Stimulated activated CD4-positive, alpha-beta T cell treated with anti-CD3 and anti-CD28 coated beads, Interleukin-15, amount 100 ng/mL, for 48 hours (primary cell): ENCODE results near the gene FBLN5.
"Not testable (repeated sequence)": the region's sequence is repeated elsewhere in the genome, so short reads cannot be mapped to it uniquely, and the experiment has no call there.

Experiments
- DNase-seq, 2 donors: peaks; one replicate each; pipeline ENCODE4 v3.0.0-alpha.2; 2020; ENCODE audit warnings: low read depth in 2 of 2

Gene FBLN5

DNA sequence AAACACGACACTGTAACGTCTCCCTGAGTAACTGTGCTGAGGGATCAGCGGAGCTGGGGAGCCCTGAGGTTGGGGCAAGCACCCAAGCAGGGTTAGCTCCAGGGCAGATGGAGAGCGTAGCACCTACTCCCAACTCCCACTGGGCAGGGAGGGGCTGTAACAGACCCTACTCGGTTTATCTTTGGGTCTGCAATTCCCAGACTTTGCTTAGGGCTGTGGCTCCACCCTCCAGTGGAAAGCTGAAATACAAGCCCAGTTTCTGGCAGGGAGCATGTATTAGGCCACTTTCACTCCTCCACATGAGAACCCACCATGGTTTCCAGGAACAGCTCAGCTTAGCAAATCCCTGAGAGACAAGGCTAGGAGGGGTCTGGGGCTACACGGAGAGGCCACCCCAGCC lies 62.8 kb downstream of the FBLN5 start:
- DNase-seq, result no peak

DNA sequence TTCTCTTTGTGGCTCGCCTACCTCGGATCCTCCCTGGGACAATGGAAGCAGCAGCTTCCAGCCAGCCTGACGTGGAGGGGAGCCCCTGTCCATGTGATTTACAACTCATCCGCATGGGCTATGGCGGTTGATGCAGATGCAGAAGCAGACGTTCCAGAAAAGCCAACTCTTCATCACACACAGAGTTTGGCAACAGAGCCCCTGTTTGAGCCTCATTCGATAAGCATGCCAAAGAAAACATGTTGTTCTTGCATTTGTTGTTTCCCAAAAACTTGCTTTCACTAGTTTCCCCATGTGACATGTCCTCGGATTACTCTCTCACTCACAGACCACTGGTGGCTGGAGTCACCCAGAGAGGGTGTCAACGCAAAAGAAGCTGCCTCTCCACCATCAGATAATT lies 63.7 kb downstream of the FBLN5 start:
- DNase-seq, result no peak

DNA sequence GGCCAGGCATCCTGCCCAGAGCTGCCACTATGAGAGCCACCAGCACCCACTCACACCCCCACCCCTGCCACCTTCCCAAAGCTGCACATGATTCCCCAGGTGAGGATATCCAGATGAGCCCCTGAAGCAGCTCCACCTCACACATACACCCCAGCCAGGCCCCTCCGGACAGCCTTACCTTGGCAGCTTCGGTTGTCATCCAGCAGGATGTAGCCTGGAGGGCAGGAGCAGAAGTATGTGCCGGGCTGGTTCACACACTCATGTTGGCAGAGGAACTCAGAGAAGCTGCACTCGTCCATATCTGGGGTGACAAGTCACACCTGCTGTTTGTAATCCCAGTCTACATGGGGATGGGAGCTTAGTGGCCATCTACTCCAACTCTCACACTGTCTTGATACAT lies 64.7 kb downstream of the FBLN5 start:
- no peak for DNase-seq

DNA sequence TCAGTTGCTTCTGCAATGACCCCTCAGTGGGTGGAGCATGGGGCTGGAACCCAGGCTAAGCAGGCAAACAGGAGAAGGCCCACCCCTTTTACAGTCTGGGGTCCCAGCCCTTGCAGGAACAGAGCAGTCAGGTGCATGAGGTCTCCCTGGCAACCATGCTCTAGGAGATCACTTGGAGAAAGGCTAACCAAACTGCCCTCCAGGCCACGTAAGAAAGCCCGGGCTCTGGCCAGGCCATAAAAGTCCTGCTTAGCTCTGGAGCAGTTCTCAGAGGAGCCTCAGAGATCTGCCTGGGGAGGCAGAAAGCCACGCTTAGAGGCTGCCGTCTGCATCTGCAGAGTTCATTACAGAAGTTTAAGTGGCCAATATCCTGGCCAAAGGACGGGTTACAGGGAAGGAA lies 65.1 kb downstream of the FBLN5 start:
- no peak for DNase-seq

DNA sequence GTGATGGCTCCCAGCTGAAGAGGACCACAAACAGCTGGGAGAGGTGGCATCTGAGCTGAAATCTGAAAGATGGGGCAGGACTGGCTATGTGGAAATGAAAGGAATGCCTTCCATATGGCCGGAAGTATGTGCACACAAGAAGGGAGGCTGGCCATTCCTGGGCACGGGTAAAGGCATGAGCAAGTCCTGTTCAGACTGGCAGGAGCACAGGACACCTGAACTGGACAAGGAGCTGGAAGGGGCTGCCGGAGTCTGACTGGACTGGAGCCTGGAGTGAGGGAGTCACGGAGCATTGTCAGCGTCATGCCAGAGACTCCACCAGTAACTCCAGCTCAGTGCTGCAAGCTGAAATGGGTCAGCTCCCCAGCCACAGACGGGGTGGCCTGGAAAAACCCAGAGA lies 68.3 kb downstream of the FBLN5 start:
- no peak for DNase-seq

DNA sequence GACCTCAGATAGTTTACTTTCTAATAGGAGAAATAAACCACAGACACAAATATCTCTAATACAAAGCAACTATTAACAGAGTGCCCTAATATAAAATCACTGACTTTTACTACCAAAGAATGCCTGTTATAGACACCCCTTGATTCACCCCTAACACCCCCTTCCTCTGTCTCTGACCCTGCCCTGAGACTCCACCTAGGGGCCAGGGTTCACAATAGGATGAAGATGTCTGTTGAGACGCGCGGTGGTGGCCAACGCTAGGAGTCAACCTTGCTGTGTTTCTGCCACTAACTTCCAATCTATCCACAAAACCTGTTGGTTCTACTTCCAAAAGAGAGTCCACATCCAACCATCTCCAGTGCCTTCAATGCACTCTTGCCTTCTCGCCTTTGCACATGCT lies 69.2 kb downstream of the FBLN5 start:
- no peak for DNase-seq

DNA sequence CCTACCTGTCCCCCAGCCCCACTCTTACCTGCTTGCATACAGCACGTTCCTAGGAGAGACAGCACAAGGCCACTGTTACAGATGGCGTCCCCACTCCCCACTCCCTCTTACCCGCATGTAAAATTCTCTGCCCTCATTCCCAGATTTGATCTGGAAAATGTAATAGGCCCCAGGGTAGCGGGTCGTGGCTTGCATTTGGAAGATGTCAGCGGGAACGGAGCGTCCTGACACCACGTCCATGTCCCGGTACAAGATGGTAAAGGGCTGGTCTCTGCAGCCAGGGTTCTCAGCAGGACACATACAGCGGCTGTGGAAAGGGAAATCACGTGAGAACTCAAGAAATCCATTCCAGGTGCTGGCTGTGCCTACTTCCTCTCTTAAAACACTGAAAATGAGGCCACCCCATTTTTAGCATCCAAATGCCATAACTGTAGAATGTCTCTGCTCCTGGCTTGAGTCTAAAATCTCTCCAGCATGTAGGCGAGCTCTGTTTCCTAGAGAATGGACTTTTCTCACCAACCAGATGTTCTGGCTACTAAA lies 70.0 kb downstream of the FBLN5 start:
- DNase-seq, result no peak

DNA sequence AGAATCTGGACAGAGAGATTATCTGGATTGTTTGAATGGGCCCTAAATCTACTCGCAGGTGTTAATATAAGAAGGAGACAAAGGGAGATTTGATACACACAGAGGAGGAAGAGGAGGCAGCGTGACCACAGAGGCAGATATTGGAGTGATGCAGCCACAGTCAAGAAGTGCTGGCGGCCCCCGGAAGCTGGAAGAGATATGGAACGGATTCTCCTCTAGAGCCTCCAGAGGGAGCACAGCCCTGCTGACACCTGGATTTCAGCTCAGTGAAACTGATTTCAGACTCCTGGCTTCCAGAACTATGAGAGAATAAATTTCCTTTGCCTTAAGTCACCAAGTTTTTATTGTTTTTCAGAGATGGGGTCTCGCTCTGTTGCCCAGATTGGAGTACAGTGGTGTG lies 71.0 kb downstream of the FBLN5 start:
- DNase-seq, result no peak

DNA sequence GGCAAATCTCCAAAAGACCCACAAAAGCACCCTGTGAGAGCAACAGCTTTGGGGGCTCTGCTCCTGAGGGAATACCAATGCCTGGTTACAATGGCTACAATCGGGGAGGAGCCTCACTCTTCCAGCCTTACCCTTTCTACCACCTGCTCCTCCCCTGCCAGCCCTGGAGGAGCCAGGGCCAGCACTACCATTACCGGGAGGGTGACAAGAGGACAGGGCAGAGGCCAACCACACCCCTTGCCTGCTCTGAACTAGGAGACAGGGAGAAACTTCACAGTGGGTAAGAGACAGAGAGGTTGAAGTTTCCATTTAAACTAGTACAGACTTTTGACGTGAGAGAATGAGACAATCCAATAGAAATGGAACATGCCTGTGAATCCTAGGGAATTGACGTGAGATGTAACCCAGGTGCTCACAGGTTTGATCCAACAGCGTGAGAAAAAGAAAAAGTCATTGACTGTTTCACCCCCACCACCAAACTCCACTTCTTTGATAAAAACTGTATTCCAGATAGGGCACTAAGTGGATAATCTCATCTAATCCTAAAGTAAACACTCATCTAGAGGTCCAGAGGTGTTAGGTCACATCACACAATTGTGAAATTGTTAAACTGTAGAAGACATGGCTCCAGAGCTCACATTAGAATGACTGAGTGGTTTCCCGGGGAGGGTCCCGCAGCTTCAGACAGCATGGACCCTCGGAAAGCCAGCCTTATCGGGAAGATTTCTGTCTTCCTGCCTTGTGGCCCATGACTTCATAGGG lies 71.8 kb downstream of the FBLN5 start:
- no peak for DNase-seq

DNA sequence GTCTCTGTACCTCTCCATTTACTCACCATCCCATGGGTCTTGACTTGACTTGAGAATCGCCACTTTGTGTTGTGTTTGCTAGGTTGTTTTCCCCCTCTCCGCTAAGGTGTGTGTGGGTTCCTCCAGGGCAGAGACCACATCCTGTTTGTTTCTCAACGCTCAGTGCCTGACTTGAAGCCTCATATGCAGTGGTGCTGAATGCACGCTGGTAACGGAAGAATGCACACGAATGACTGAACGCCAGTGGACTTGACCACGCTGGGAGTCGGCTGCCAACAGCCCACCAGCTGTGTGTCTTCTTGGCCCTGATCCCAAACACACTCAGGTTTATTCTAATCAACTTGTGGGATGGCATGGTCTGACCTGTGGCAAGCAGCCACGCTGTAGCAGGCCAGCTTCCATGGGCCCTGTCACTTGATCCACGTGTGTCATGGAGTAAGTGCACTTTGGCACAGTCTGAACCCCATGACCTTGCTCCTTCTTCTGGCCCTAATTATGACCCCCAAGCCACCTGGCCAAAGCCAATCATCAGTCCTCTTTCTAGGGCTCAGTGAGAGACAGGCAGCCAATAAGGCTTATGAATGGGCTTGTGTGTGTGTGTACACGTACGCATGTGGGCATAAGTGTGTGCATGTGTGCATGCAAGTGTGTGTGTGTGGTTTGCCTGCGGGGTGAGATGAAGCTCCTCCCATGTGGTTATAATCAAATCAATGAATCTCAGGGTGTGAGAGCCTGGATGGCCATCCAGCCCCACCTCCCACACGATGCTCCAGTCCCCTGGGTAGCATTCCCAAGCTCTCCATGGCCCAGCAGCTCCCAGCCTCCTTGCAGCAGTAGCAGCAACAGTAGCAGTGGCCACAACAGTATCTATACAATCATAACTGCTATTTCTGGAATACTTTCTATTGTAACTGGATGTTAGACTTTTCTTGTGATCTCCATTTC lies 73.8 kb downstream of the FBLN5 start:
- peak in 1 of 2 donors; percentile 51 for DNase-seq

DNA sequence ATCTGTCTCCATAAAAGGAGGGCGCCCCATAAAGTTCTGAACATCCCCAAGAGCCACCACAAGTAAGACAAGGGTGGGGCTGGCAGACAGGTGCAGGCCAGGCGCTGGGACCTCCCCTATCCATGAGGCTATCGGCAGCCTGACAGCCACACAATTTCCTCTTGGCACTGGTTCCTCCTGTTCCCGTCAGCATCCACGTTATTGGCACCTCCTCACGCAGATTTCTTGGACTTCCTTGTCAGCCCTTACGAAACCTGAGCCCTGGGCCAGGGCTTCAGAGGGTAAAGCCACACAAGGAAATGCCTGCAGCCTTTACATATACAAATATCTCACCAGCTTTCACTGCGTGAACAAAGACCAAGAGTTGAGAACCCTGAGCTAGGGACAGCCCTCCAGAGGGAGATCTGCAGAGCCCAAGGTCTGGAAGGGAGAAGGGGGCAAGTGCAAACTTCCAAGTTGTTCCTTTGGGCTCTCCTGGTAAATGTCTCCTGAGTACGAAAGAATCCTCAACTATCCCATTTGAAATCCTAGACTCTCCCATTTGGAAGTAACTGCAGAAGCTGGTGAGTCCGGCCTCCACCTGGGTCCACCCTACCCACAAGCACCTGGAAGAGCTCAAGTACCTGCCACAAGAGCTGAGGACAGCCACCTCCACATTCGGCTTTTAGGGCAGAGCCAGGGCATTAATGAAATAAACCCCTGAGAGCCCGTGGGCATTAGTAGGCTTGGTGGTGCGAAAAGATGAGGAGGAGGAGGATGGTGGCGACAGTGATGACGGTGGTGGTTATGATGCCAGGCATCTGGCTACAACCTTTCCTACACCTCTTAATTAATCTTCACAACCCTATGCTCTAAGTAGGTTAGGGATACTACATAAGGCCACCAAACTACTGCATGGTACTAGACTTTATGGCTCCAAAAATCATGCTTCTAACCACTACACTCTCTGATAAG lies 74.7 kb downstream of the FBLN5 start:
- no peak for DNase-seq

DNA sequence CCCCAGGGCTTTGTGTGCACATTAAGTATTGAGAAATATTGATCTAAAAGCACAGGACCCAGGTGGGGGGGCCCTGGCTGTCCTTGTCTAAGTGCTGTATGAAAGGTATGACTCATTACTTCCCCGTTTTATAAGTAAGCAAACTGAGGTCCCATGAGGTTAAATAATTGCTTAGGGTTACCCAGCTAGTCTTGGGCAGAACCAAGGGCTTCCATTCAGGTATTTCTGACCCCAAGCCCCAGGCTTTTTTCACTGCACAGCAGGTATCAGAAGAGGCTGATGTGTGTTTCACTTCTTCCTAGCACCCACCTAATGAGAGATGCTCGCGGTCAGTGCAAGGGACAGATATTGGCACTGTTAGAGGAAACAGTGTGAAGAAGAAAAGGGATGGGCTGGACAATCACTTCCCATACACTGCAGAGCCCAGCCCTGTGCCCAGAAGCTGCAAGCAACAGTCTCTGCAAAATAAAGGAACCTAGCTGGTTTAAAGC lies 75.4 kb downstream of the FBLN5 start:
- DNase-seq, result no peak

DNA sequence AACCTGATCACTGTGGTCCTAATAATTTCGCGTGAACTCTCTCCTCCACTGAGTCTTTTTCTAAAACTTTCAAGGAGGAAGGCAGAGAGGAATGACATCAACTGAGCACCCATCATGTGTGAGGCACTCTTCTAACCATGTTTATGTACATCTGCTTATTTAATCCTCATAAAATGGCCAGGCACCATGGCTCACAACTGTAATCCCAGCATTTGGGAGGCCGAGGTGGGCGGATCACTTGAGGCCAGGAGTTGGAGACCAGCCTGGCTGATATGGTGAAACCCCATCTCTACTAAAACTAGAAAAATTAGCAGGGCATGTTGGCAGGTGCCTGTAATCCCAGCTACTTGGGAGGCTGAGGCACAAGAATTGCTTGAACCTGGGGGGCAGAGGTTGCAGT lies 76.1 kb downstream of the FBLN5 start:
- DNase-seq, result not testable (repeated sequence)

DNA sequence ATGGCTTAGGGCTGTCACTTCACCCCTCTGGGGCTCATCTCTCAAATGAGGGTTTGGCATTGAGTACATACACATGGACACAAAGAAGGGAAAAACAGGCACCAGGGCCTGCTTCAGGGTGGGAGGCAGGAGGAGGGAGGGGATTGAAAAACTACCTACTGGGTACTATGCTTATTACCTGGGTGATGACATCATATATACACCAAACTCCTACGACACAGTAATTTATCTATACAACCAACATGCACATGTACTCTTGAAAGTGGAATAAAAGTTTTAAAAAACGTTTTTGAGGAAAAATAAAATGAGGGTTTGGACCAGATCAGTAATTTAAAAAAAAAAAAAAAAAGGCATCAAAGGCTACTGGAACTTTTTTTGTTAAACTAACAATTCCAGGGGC lies 76.6 kb downstream of the FBLN5 start:
- DNase-seq, result no peak

DNA sequence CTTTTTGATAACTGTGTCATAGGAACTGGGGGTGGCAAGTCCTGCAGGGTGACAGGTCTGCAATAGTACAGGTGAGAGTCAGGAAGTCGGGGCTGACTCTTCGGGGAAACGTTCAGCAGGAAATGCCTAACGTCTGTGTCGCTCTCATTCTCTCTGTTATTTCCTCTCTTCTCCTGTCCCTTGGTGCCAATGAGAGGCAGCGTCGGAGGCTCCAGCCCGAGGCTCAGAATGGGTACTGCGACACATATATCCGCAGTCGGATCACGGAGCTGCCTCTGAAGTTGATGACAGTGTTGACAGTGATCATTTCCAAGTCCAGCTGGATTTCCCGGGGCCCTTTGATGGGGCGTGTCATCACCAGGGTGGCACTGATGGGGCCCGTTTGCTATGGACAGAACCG lies 77.5 kb downstream of the FBLN5 start:
- DNase-seq, result peak in 1 of 2 donors; percentile 33

DNA sequence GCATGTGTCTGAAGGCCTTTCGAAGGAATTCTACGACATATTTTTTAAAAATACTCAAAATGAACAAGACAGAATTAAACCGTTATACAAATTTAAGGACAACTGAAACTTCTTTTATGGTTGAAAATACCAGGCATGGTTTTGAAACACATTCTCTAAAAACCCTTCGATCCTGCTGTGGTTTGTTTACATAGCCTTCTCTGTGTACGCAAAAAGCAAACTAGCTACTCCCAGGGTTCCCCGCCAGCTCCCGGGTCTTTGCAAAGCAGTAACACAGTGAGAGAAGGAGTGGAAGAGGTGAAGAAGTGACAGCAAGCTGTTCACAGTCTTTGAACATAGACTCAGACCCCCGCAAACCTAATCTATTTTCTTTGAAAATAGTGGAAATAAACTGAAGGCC lies 77.9 kb downstream of the FBLN5 start:
- no peak for DNase-seq

DNA sequence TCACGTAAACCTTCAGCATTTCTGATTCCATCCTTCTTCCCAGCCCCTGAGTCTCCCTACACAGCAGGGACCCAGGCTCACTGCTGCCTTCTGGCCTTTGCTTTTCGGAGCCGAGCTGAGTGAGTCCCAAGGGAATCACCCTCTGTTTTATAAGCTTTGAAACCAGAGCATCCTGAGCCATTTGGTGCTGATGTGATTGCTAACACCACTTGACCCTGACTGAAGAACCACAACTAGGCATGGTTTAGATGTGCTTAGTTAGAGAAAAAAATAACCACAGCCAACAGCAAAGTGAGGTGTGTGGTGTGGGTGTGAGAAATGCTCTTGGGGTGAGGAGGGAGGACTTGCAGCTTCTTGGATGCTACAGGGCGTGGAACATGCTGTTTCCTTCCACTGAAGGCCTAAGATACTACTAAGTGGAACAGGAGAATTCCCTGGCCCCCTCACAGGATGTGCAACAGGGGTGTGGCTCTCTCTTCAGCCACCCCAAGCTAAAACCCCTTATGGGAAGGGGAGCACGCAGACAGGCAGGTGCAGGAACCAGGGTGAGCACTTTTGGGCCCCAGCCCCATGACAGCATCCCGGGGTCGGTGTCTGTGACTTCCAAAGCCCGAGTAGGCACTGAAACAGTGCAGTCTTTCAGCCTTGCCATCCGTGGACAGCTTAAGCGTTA lies 80.0 kb downstream of the FBLN5 start, which contains the start of gene TC2N:
TSS of gene TC2N (minus strand) at position 221 of the 673 bp plus-strand sequence. CDS start 53,767 bp downstream, outside the sequence.
- DNase-seq, result peak in 1 of 2 donors; percentile 44

DNA sequence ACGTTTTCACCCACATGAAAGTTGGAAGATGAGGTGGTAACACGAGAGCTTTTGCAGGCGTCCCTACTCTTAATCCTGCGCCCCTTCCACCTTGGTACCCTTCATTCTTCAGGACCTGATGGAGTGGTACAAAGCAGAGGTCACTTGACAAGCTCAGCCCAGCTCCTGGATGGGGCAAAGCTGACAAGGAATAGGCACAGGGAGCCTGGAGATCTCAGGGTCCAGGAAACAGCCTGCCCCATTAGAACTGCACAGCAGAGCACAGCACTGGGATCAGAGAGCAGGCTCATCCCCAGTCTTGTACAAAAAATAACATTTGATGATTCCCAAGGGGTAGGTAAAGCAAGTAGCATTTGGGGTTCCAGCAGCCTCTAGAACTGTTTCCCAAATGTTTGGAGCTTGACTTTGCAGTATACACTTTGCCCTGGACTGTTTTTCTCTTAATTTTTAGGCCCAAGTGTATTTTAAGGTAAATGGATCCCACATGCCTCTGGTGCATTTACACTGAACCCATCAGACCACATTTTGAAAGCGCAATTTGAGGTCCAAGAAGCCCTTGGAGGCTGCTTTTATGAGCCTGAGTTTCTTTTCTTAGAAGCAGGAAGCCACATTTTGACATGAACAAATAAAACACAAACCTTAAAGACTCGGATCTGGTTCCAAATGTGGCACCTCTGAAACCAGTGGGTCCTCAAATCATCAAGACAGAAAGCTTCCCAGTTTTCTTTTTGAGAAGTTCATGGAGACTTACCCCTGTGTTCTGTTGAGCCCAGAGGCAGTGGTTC lies 80.8 kb downstream of the FBLN5 start:
- DNase-seq, result no peak

DNA sequence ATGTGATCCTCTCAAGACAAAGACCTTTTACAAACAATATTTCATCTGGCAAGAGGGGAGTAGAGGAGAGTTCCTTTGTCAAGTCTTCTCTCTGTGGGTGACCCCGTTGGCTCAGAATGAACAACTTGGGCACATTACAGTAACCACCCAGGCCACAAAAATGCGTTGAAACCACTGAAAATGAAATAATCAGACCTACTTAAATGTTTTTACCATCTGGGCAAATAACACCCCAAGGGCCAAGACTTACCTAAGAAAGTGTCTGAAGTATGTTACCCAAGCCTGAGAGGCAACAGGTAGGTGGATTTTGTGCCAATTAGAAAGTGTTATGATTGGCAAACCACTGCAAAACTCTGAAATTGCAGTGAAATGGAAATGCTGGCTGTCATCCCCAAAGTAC lies 81.4 kb downstream of the FBLN5 start:
- no peak for DNase-seq

DNA sequence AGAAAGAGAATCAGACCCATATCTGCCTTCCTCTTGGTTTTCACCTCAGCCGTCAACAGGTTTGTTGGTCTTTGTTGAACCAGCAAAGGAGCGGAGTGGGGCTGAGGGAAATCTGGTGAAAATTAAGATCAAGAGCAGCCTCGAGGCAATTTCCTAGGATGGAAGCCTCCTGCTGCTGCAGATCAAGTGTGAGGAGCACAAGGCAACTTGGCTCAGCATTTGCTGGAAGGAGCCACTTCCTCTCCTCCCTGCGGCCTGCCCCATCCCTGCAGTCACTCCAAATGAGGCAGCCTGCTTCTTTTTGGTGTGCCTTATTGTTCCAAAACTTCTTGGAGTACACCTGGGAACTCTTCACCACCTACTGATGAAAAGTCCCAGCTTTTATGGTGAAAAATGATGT lies 85.1 kb downstream of the FBLN5 start:
- DNase-seq, result no peak
